ENCODE data around the gene PAN3.

DNA sequence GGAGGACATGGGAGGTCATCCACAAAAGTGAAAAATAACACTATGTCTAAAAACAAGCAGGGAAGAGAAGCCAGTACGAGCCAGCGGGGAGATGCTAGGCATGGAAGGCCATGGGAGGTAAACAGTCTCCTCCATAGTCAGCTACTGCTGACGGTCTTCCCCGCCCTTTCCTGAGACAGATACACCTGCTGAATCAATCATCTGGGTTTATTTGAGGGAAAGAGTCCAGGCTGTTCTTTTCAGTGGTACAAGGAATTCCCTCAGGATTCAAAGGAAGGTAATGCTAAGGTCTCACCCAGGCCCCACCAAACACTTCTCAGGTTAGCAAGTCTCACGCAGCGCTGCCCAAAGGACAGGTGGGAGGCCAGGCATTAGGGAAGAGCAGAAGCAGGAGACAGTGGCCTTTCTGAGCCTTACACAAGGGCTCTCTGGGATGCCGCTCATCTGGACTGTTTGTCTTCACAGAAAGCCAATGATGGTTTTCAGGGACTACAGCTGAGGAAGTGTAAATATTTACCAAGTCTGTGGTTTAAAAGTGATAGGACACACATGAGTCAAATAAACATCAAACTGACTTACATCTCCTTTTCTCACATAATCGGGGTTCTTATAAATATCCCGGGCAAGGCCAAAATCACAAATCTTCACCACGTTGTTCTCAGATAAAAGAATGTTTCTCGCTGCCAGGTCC, 182.7 kb downstream of the PAN3 start:
- no peak for TF ChIP-seq CTCF (IDR thresholded peaks at IDR 0.05)
- TF ChIP-seq POLR2A (IDR thresholded peaks at IDR 0.05) = no peak
